Mesenteric fat pad (tissue), 1 donor: ENCODE measurements around the gene DSP. TPM values are rescaled to one million over a fixed set of nuclear protein-coding genes. Genes with fewer than 3 reads are reported as not detected.

ENCODE experiments used
- DNase-seq: peaks from one replicate; pipeline ENCODE4 v3.0.0-alpha.2; 2020; ENCODE audit warnings: low spot score
- total RNA-seq: library from RNA; stranded (reverse); fragmentation: NEBNext Ultra II Directional; extraction: Animal tissue kit (Norgen Biotek cat#: 25700); gene quantifications from one replicate; pipeline ENCODE4 v1.2.1, GENCODE V29; 2021
- donor health status: DM: yes; HTN: yes; CAD: no.

DSP gene
- total RNA-seq, 1 donor from 2014 or later = 4.0 TPM

GRCh38 chr6:7589949-7590917 is 48.8 kb downstream of the DSP start, which contains the start of gene SNRNP48:
Gene SNRNP48 (plus strand): TSS chr6:7590198. CDS start chr6:7590258, 60 bp downstream.
- DNase-seq = peak; percentile 97

GRCh38 chr6:7590918-7591302 is 49.4 kb downstream of the DSP start:
- no peak for DNase-seq

DNA sequence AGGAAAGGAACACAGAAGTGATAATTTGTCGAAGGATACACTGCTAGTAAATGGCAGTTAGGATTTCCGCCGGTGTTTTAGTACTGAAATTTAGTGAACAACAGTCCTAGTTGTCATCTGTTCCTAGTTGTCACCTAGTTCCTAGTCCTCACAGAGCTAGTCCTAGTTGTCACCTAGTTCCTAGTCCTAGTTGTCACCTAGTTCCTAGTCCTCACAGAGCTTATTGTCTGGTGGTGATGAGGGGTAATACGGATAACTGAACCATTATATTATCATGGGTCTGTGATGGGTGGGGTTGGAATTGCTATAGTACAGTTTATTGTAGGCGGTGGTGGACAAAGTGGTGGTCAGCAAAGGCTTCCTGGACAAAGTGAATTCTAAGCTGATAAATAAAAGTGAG is 50.3 kb downstream of the DSP start:
- no peak for DNase-seq

DNA sequence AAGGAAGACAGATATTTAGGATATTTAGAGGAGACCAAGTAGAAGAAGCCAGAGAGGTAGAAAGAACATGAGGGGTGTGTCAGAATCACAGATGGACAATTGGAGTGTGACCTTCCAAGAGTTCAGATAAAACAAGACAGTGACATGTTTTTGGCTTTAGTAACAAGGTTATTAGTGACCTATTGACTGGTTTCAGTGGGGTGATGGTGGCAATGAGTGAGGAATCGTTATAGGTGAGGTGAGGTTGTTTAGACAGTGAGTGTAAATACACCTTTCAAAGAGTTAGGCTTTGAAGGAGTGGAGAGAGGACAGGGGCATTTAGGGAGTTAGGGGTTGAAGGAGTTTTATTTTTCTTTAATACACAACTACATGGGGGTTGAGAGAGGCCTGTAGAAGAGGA is 51.8 kb downstream of the DSP start:
- DNase-seq = no peak

DNA sequence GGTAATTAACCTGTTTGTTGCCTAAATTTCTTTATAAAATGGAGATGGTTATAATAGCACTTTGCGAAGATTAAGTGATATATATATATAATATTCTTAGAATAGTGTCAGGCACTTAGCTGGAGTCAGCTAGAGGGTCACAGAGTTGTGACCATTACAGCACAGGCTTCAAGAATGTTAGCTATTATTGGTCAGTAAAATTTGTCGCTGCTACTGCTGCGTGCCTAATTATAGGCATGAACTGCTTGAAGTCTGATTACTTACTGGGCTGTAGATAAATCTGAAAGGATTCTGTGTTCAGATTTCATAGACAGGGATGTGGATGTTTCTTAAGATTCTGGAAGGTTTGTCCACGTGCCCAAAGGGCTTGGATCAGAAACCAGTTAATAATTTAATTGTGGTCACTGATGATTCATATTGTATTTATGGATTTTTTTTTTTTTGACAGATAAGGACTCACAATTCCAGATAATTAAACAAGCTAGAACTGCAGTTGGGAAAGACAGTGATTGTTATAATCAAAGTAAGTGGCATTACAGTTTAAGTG is 53.2 kb downstream of the DSP start:
- no peak for DNase-seq

DNA sequence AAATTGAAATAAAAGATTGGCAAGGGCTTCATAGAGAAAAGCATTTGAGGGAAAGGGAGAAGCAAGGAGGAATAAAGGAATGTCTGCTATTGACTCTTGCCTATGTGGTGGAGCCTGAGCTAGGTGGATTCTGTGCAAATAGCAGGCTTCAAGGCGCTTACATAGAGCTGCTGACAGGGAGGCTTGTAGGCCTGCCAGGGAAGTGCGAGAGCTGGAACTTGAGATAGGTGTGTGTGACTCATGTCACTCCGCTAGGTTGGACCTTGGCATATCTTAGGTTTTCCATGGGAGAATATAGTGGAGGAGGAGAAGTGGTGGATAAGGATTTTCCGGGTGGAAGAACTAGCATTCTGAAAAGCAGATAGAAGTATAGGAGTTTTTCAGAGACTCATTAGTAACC is 62.5 kb downstream of the DSP start:
- no peak for DNase-seq

DNA sequence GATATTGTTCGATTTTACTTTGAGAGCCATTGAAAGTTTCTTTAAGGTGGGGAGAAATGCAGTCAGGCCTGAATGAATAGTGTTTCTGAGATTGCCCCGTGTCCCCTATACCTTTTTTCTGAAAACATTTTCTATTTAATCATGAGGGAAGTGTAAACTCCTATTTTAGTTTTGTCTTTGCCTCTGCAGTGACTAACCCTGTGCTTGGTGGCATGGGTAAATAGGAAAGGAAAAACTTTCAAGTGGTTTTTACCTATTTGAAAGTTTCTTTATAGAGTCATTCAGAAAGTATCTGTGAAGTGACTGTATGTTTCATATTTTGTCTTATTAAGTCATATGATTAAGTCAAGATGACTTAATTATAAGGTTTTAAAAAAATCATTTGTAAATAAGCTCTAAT is 63.0 kb downstream of the DSP start:
- DNase-seq = no peak

- no peak for DNase-seq
Observed at GRCh38 chr6:7615611-7616383, 74.3 kb downstream of the DSP start.

DNA sequence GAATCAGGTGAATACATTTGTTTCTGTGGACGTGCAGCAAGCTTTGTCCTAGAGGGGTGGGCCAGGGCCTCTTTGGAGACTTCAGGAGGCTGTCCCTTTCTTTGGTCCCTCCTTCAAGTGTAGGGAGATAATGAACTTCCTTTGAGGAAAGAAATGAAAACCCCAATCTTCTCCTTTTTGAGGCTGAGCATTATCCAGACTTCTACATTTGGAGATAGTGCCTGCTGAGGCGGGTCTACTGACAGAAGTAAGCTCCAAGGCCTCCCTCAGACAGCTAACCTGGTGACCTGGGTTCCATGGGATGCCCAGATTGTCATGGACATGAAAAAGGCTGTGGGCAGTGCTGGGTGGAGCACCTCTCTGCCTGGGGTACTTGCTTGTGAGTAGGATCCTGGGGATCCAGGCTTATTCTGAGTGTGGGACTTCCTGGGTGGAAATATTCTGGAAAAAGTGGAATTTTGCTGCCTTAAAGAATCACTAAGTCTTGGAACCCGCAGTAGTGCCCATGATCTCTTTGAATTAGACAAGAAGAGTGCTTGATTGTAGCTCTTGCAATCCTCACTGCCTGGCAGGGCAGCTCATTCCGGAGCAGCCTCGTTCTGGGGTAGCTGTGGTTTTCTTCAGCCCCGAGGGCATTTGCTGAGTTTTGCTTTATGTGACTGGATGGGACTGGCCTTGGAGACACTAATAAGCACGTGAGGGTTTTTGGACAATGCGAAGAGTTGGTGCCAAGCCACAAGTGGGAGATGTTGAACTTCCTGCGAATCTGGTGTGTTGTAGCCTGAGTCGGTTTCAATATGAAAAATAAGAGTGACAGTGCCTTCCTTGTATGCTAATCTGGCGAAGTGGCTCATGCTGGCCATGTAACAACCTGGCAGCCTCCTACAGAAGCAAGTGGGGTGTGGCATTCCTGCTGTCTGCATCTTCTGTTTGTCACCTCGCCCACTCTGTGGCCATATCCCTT is 76.6 kb downstream of the DSP start:
- DNase-seq = no peak

DNA sequence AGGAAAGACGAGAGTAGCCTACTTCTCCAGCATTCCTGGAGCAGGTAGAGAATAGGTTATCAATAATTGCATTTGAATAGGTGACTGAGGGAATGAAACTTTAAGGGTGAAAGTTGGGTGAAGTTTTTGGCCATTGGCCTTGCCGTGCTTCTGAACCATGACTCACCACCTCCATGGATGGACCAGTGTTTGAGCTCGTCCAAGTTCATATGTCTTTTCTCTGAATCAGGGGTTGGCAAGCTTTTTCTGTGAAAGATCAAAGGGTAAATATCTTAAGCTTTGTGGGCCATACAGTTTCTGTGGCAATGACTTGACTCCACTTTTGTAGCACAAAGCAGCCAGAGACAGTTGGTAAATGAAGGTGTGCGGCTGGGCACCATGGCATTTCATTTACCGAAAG is 80.3 kb downstream of the DSP start:
- DNase-seq = no peak

DNA sequence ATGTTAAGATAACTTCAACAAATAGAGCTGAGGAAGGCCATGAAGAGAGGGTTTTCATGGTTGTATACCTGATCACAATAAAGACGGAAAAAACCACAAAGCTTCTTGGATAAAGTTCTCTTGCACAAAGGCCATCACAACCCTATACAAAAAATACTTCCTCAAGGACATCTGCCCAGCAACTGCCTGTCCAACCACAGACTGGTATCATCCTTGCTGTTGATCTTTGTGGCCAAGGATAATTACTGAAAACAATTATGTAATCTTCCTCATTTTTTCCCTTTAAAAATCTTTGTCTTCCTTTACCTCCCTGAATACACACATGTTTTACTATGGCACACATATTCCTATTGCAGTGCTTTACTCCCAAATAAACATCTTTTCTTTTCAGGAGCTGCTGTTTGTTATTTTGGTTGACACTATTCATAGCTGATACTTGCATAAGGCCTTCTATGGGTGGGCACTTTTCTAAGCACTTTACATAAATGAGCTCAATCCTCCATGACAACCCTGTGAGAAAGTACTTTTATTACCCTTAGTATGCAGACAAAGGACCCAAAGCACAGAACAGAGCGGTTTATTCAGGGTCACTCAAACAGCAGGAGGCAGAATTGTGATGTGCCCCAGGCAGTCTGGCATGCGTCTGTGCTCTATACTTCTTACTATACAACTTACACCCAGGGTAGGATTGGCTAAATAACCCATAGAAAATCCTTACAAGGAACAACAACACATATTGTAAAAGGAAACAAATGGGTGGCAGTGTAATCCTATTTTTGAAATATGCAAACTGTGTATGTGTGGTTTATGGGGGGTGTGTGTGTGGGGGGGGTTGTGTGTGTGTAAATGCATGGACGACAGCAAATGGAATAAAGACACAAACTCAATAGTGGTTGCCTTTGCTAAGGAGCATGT is 83.6 kb downstream of the DSP start:
- no peak for DNase-seq

DNA sequence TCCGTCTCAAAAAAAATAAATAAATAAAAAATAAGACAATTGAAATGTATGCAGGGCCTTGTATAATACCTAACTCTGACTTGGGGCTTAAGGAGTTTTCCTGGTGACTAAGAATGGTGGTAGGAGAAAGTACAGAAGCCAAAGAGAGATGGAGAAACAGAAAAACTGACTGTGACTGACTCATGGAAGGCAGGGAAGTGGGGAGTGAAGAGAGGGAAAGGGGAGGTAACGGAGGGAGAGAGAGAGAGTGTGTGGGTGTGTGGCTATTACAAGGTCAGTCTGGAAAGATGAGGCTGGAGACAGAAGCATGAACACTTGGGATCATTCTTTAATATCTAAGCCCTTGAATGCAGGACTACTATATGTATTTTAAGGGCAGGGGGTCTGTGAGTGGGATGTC is 87.0 kb downstream of the DSP start:
- no peak for DNase-seq

GRCh38 chr6:7628909-7629308 is 87.4 kb downstream of the DSP start:
- DNase-seq = no peak

- DNase-seq = no peak
Observed at GRCh38 chr6:7629321-7629720, 87.8 kb downstream of the DSP start.

GRCh38 chr6:7630792-7631191 is 89.3 kb downstream of the DSP start:
- no peak for DNase-seq

DNA sequence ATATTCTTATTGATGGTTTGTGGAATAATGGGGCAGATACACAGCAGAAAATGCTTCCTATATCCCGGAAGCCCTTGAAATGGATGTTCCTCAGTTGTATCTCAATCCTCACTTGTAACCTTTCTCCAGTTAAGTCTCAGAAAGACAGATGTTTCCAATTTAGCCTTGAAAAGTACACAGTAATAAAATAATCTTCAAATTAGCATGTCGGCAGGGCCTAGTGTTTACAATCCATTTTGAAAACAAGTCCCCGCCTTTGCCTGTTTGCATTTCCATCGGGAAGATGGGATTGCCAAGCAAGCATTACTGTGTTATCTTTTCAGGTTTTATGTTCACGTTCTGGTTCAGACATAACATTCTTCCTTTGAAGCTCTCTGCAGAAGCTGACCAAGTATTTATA is 90.0 kb downstream of the DSP start:
- no peak for DNase-seq

DNA sequence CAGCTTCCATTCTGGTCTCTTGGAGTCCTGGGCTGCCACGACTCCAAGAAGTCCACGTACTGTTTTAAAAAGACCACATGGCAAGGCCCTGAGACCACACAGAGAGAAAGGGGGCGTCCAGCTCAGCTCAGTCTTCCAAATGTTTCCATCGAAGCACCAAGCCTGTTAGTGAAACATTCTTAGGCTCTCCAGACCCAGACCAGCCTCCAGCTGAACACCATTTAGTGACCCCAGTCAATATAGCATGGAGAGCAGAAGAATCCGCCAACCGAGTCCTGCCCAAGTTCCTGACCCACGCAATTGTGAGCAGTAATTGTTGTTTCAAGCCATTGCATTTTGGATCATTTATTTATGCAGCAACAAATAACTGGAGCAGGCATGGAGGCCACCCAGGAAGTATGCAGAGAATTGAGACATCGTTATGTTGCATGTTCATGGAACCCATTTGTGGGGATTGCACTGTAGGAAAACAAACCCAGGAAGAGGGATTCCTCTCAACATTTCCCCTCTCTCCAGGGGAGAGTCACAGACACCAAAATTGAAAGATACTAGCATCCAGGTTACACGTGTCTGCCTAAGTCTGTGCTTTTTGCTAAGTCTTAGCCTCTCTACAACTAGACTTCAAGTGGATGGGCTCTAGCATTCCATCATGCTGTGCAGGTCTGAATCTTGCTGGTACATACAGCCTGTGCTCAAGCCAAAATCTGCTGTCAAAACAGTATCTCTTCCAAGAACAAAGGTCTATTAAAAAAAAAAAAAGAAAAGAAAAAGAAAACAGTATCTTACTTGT is 91.2 kb downstream of the DSP start:
- no peak for DNase-seq

- no peak for DNase-seq
Observed at GRCh38 chr6:7633361-7633760, 91.9 kb downstream of the DSP start.

- no peak for DNase-seq
Observed at GRCh38 chr6:7636151-7636550, 94.7 kb downstream of the DSP start.
